Vagina (tissue), 2 donors: Measurements from ENCODE around the gene MICALL2. TPM values are rescaled to one million over a fixed set of nuclear protein-coding genes. Genes with fewer than 3 reads are reported as not detected.

Experiments
- DNase-seq, 2 donors: peaks; one replicate each; pipeline ENCODE4 v3.0.0-alpha.2; 2017; ENCODE audit errors: extremely low spot score in 2 of 2
- H3K27ac ChIP-seq: fragments of 200-600 bp; sonication (generic); one replicate; pipeline ENCODE4 v1.5.1; 2019
- H3K27me3 ChIP-seq: fragments of 200-600 bp; sonication (generic); one replicate; pipeline ENCODE4 v1.5.1; 2019
- H3K36me3 ChIP-seq, 2 donors: fragments of 200-600 bp; sonication (generic); one replicate each; pipeline ENCODE4 v1.5.1; 2017 to 2019
- H3K4me1 ChIP-seq: fragments of 200-600 bp; sonication (generic); one replicate; pipeline ENCODE4 v1.5.1; 2019
- H3K4me3 ChIP-seq, 2 donors: fragments of 200-600 bp; sonication (generic); 1 replicate in 1 of 2; 2 replicates in 1 of 2; pipeline ENCODE4 v1.5.1; 2016 to 2019
- H3K9me3 ChIP-seq: fragments of 200-600 bp; sonication (generic); one replicate; pipeline ENCODE4 v1.5.1; 2019
- CTCF ChIP-seq, 3 experiments: fragments of 450-650 bp in 2 of 3; fragments of 200-600 bp in 1 of 3; sonication (generic) in 1 of 3; IDR thresholded peaks; one replicate each; pipeline ENCODE4 v1.5.1; 2017 to 2019; ENCODE audit warnings: antibody characterized with exemption in 3 of 3, mild to moderate bottlenecking in 2 of 3, moderate library complexity in 2 of 3
- POLR2A ChIP-seq, 2 donors: fragments of 450-650 bp; IDR thresholded peaks; one replicate each; pipeline ENCODE4 v1.6.1; 2017; ENCODE audit warnings: antibody characterized with exemption in 2 of 2, mild to moderate bottlenecking in 2 of 2, moderate library complexity in 2 of 2
- POLR2AphosphoS5 ChIP-seq, 2 donors: sonication (generic); formaldehyde crosslinking; IDR thresholded peaks; one replicate each; pipeline ENCODE4 v1.9.0; 2017; ENCODE audit warnings: antibody characterized with exemption in 2 of 2, mild to moderate bottlenecking in 2 of 2, low read depth in 1 of 2; ENCODE audit not compliant: insufficient read depth in 1 of 2
- intact Hi-C: fragments of 100-400 bp; cut with DNase I; formaldehyde crosslinking; loops from one replicate; pipeline ENCODE4 v1.15.1; 2023
- total RNA-seq: library from RNA; depleted of rRNA; stranded (reverse); fragments of >200 nt; gene quantifications from one replicate; pipeline ENCODE4 v1.2.3, GENCODE V29; 2016

Gene MICALL2
- total RNA-seq, 1 donor from 2014 or later, result 15.7 TPM

GRCh38 chr7:1415389-1415990, 43.8 kb downstream of the MICALL2 start:
- TF ChIP-seq POLR2A (IDR thresholded peaks at IDR 0.05), result no peak
- no peak for TF ChIP-seq CTCF (IDR thresholded peaks at IDR 0.05)
- no peak for TF ChIP-seq POLR2AphosphoS5 (IDR thresholded peaks at IDR 0.05; ENCODE audit: insufficient read depth in 1 of 2, low read depth in 1 of 2)
- no peaks in the 10 kb centered on the region for H3K36me3 ChIP-seq
- intact Hi-C loops, result no loop called here
- peaks cover 8% of the 10 kb centered on the region for H3K4me1 ChIP-seq
- H3K27me3 ChIP-seq, result no peaks in the 10 kb centered on the region
- H3K9me3 ChIP-seq, result no peaks in the 10 kb centered on the region
- H3K27ac ChIP-seq, result no peak overlapping the region
- no peak for DNase-seq
- no peak overlapping the region for H3K4me3 ChIP-seq

DNA sequence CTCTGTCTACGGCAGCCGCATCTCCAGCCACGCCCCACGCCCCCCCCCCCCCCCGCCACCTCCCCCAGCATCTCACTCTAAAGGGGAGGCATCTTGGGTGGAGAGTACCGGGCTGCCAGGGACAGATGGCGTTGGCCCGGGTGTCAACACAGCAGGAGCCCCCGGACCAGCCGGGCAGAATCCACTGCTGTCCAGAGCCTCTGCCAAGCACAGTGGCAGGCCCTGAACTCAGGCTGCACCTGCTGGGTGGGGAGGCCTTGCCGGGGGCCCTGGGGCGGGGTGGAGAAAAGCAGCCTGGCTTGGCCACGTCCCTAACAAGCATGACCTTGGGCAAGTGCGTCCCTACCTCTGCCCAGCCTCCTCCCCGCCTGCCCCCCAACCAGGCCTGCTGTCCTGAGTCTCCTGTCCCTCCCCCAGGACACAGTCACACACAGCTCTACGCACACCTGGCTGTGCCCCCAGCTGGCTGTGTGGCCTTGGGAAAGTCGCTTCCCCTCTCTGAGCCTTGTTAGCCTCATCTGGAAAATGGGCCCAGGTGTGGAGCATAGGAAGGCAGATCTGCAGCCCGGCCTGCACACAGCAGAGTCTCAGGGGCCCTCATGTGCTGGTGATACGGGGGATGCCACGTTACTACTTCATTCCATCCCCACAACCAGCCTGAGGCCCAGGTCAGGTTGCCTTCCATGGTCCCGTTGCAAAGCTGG, 45.2 kb downstream of the MICALL2 start:
- Histone ChIP-seq H3K27me3 (no peaks in the 10 kb centered on the region), H3K4me1 (peaks cover 8% of the 10 kb centered on the region), H3K9me3 (no peaks in the 10 kb centered on the region), H3K4me3 (no peak overlapping the region), H3K27ac (no peak overlapping the region), H3K36me3 (no peaks in the 10 kb centered on the region)
- DNase-seq, result no peak
- intact Hi-C loops, result no loop called here
- no peak for TF ChIP-seq POLR2AphosphoS5 (IDR thresholded peaks at IDR 0.05; ENCODE audit: insufficient read depth in 1 of 2, low read depth in 1 of 2)
- TF ChIP-seq CTCF (IDR thresholded peaks at IDR 0.05), result no peak
- no peak for TF ChIP-seq POLR2A (IDR thresholded peaks at IDR 0.05)

DNA sequence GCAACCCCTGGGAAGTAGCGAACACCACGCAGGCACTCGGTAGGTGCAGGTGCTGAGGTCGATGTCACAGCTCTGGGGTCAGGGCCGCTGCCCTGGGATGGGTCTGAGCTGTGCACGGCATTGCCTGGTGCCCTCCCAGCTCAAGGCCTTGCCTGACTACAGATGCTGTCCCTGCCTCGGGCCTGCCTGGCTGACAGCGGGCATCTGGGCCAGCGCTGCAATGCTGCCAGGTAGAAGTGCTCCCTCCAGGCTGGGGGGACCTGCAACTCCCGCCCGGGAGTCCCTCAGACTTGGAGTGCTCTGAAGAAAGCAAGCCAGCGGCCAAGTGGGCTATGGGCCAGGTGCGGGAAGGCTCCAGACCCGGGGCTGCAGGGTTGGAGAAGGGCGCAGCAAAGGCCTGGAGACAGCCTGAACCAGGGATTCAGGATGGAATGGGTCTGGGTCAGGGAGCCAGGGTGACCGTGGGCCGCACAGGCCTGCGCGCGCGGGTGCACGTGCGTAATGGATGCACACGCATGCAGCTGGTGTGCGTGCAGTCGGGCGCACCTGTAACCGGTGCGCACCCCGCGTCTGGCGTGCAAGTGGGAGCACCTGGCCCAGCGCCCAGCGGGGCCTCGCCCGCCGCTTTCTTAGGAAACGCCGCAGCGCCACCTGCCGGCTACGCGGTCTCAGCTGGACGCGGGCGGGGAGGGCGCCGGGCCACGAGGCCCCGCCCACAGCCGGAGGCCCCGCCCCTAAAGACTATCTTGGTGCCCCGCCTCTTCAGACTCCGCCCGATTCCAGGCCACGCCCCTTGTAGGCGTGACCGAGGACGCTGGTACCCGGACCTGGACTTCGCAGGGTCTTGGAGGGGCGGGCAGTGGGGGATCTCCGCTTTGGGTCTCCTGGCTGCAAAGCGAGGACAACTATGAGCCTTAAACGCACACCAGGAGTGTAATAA, 46.7 kb downstream of the MICALL2 start:
- Histone ChIP-seq H3K27me3 (peaks cover 3% of the 10 kb centered on the region), H3K36me3 (no peaks in the 10 kb centered on the region), H3K9me3 (no peaks in the 10 kb centered on the region), H3K4me1 (peaks cover 8% of the 10 kb centered on the region), H3K27ac (no peak overlapping the region), H3K4me3 (no peak overlapping the region)
- TF ChIP-seq CTCF (IDR thresholded peaks at IDR 0.05), result peak in 1 of 3 experiments; percentile 14
- no peak for TF ChIP-seq POLR2A (IDR thresholded peaks at IDR 0.05)
- TF ChIP-seq POLR2AphosphoS5 (IDR thresholded peaks at IDR 0.05; ENCODE audit: insufficient read depth in 1 of 2, low read depth in 1 of 2), result no peak
- no peak for DNase-seq
- intact Hi-C loops, result no loop called here

DNA sequence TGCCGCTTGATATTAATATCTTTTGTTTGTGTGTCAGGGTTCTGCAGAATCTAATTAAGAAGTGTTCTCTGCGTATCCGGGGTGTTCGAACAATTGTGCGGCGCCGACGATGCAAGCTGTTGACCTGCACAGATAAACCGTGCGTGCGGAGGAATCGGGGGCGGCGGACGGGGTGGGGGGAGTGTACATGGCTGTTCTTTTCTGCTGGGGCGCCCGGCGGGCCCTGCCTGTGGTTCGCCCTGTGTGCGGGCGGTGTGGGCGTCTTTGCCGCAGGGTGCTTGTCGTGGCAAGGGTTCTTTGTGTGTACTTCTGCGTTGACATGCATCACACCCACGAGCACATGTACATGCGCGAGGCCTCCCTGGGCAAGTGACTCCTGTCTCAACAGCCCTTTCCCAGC, 47.9 kb downstream of the MICALL2 start:
- H3K27me3 ChIP-seq, result peaks cover 3% of the 10 kb centered on the region
- no peak for DNase-seq
- intact Hi-C loops, result no loop called here

More for the DNA sequence above, 47.9 kb downstream of the MICALL2 start:
- H3K4me1 ChIP-seq, result peaks cover 8% of the 10 kb centered on the region
- H3K36me3 ChIP-seq, result no peaks in the 10 kb centered on the region
- H3K9me3 ChIP-seq, result no peaks in the 10 kb centered on the region
- H3K27ac ChIP-seq, result no peak overlapping the region
- no peak for TF ChIP-seq POLR2A (IDR thresholded peaks at IDR 0.05)
- no peak for TF ChIP-seq CTCF (IDR thresholded peaks at IDR 0.05)
- TF ChIP-seq POLR2AphosphoS5 (IDR thresholded peaks at IDR 0.05; ENCODE audit: insufficient read depth in 1 of 2, low read depth in 1 of 2), result no peak
- H3K4me3 ChIP-seq, result no peak overlapping the region
